ENCODE data around the gene ZNF646.

The ZNF646 gene

GRCh38 chr16:31132303-31132979, 58.2 kb downstream of the ZNF646 start:
- DNase-seq = no peak

DNA sequence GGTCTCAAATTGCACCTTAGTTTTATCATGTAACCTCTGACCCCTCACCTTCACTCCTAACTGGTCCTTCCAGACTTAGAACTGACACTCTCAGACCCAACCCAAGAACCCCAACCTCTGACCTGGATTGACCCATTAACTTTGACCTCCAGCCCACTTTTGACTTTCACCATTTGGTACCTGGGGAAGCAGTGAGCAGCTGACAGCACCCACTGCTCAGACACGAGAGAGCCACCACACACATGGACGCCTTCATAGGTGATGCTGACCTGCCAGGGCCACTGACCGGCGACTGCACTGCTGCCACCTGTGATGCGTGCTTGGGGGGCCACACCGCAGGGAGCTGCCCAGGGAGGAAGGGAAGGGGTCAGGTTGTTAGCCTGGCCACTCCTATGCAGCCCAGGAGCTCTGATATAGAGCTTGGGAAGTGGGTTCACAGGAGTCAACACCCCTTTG, 58.9 kb downstream of the ZNF646 start:
- no peak for DNase-seq

Measured in stimulated activated CD4-positive, alpha-beta T cell treated with anti-CD3 and anti-CD28 coated beads, Interleukin-4, amount 100 ng/mL, for 4 hours (primary cell).